Measurements from ENCODE around the gene RABL6. TPM values are rescaled to one million over a fixed set of nuclear protein-coding genes. Genes with fewer than 3 reads are reported as not detected.

Gene RABL6
- total and polyA plus RNA-seq, 2 of the 4 experiments (the other 2 are of a cell fraction) = 37.1 to 47.5 TPM

DNA sequence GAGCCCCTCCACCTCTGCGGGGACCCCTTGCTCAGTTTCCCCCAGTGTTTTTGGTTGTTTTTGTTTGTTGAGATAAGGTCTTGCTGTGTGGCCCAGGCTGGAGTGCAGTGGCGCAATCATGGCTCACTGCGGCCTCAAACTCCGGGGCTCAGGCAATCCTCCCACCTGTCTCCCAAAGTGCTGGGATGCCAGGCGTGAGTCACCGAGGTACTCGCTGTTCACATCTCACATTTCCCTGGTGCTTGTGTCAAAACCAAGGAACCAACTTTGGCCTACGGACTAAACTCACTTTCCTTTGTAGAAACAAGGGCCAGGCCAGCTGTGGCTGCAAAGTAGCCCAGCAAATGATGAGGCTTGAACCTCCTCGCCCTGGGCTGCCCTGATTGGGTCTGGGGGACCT lies 24.8 kb downstream of the RABL6 start:
- no peak overlapping the region for H2BK15ac ChIP-seq (ENCODE audit: low read depth, low read length)
- no peak overlapping the region for H4K91ac ChIP-seq (ENCODE audit: insufficient read depth, low read depth, low read length)
- no peak overlapping the region for H3K4me3 ChIP-seq (ENCODE audit: insufficient read depth, low read depth, low read length)
- dilution Hi-C loops (cut with HindIII; ENCODE audit: low sequenced_read_pairs, unreplicated experiment) = no loop called here
- no peak overlapping the region for H2AK5ac ChIP-seq (ENCODE audit: low read depth, low read length)
- H4K20me1 ChIP-seq (ENCODE audit: insufficient read depth, low read length) = no peaks in the 10 kb centered on the region
- intact Hi-C loops (cut with micrococcal nuclease) = no loop called here
- H3K27ac ChIP-seq (ENCODE audit: insufficient read depth, low read length) = no peak overlapping the region
- H2BK120ac ChIP-seq (ENCODE audit: low read depth, low read length) = no peak overlapping the region
- H2BK20ac ChIP-seq (ENCODE audit: low read depth, low read length) = no peak overlapping the region
- H3K9me1 ChIP-seq (ENCODE audit: insufficient read depth, low read length) = no peaks in the 10 kb centered on the region
- no peak for ATAC-seq (ENCODE audit: low read depth)
- H3K4me1 ChIP-seq (ENCODE audit: control insufficient read depth, insufficient read depth, low read length) = no peaks in the 10 kb centered on the region
- no peaks in the 10 kb centered on the region for H3K27me3 ChIP-seq (ENCODE audit: control insufficient read depth, insufficient read depth, low read length)
- no peak overlapping the region for H4K5ac ChIP-seq (ENCODE audit: low read depth, low read length)
- no peak overlapping the region for H3K4ac ChIP-seq (ENCODE audit: low read depth, low read length)
- DNase-seq = no peak
- H2BK5ac ChIP-seq (ENCODE audit: low read depth, low read length, poor library complexity, severe bottlenecking) = no peak overlapping the region
- H3K14ac ChIP-seq (replicated peaks; ENCODE audit: low read depth, low read length) = no peak overlapping the region
- H3K4me2 ChIP-seq (ENCODE audit: low read depth, low read length) = no peak overlapping the region
- no peak overlapping the region for H2AFZ ChIP-seq (replicated peaks; ENCODE audit: low read length, poor library complexity)
- no peak overlapping the region for H3K23ac ChIP-seq (ENCODE audit: low read depth, low read length)
- POLR2A ChIA-PET (ENCODE audit: unreplicated experiment) = no interaction called here
- CTCF ChIA-PET = no interaction called here
- H3K9ac ChIP-seq (ENCODE audit: low read depth, low read length) = no peak overlapping the region
- no peak overlapping the region for H4K8ac ChIP-seq (ENCODE audit: low read depth in 2 of 2, low read length in 2 of 2)
- H2AK9ac ChIP-seq (replicated peaks; ENCODE audit: low read depth, low read length, poor library complexity) = no peak overlapping the region
- no peaks in the 10 kb centered on the region for H3K9me3 ChIP-seq (ENCODE audit: control insufficient read depth, insufficient read depth, low read length)
- no TSS peak for BruUV-seq (replicated peaks)
- 92% methylated on average over 2 of the region's 9 CpGs; no CpG with 5 or more reads in 1 of the 2 experiments for WGBS, 2 experiments (ENCODE audit: extremely low coverage in 2 of 2, insufficient read length in 1 of 2)
- peaks cover 0 to 3% of the 10 kb centered on the region in 2 experiments; a peak in 1 of 4 replicates for H3K79me1 ChIP-seq (ENCODE audit: low read depth in 1 of 2, low read length in 2 of 2)
- in situ Hi-C loops (cut with MboI; ENCODE audit: low sequenced_read_pairs) = no loop called here
- peaks cover 48% of the 10 kb centered on the region for H3K36me3 ChIP-seq (ENCODE audit: control insufficient read depth, insufficient read depth, low read length)
- H3K56ac ChIP-seq (ENCODE audit: extremely low read depth, insufficient read depth, low read length) = no peak overlapping the region
- no peak overlapping the region for H3K18ac ChIP-seq (ENCODE audit: low read depth, low read length)
- no peak for TF ChIP-seq MAZ (IDR thresholded peaks at IDR 0.05; ENCODE audit: borderline replicate concordance, low read depth, low read length)
- no peak for TF ChIP-seq RAD21 (IDR thresholded peaks at IDR 0.05; ENCODE audit: low read length)
- no peak for TF ChIP-seq RFX5 (IDR thresholded peaks at IDR 0.05; ENCODE audit: low read depth, low read length)
- no peak for TF ChIP-seq MXI1 (IDR thresholded peaks at IDR 0.05; ENCODE audit: borderline replicate concordance, low read depth, low read length)
- TF ChIP-seq SMC3 (IDR thresholded peaks at IDR 0.05; ENCODE audit: low read depth, low read length) = no peak
- TF ChIP-seq, protein P1, sequence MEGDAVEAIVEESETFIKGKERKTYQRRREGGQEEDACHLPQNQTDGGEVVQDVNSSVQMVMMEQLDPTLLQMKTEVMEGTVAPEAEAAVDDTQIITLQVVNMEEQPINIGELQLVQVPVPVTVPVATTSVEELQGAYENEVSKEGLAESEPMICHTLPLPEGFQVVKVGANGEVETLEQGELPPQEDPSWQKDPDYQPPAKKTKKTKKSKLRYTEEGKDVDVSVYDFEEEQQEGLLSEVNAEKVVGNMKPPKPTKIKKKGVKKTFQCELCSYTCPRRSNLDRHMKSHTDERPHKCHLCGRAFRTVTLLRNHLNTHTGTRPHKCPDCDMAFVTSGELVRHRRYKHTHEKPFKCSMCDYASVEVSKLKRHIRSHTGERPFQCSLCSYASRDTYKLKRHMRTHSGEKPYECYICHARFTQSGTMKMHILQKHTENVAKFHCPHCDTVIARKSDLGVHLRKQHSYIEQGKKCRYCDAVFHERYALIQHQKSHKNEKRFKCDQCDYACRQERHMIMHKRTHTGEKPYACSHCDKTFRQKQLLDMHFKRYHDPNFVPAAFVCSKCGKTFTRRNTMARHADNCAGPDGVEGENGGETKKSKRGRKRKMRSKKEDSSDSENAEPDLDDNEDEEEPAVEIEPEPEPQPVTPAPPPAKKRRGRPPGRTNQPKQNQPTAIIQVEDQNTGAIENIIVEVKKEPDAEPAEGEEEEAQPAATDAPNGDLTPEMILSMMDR (conservative IDR thresholded peaks at IDR 0.05; ENCODE audit: low read depth, low read length) = no peak
- TF ChIP-seq MAFK (IDR thresholded peaks at IDR 0.05; ENCODE audit: low read depth, low read length) = no peak
- TF ChIP-seq POLR2A (IDR thresholded peaks at IDR 0.05; ENCODE audit: low read depth, low read length) = no peak
- TF ChIP-seq, protein P2, sequence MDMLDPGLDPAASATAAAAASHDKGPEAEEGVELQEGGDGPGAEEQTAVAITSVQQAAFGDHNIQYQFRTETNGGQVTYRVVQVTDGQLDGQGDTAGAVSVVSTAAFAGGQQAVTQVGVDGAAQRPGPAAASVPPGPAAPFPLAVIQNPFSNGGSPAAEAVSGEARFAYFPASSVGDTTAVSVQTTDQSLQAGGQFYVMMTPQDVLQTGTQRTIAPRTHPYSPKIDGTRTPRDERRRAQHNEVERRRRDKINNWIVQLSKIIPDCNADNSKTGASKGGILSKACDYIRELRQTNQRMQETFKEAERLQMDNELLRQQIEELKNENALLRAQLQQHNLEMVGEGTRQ (IDR thresholded peaks at IDR 0.05; ENCODE audit: low read depth, low read length) = no peak
- TF ChIP-seq FOS (IDR thresholded peaks at IDR 0.05; ENCODE audit: low read depth, low read length) = no peak
- no peak for TF ChIP-seq CEBPB (IDR thresholded peaks at IDR 0.05; ENCODE audit: low read depth, low read length)
- no peak for TF ChIP-seq CHD1 (IDR thresholded peaks at IDR 0.05; ENCODE audit: low read depth, low read length)

Measured in IMR-90 (cell line).